CD4-positive, alpha-beta T cell treated with Interleukin-2 at 100 ng/mL for 4 hours (primary cell): Measurements from ENCODE around the gene MLLT10.

Experiments
- DNase-seq: peaks from one replicate; pipeline ENCODE4 v3.0.0-alpha.2; 2020; ENCODE audit warnings: low spot score

MLLT10 gene

GRCh38 chr10:21638681-21639080, 104.6 kb downstream of the MLLT10 start:
- DNase-seq, result no peak

GRCh38 chr10:21648040-21648439, 114.0 kb downstream of the MLLT10 start:
- DNase-seq, result no peak

- peak; percentile 22 for DNase-seq
Measured at GRCh38 chr10:21649454-21649872, 115.4 kb downstream of the MLLT10 start.

- no peak for DNase-seq
Measured at GRCh38 chr10:21650353-21650752, 116.3 kb downstream of the MLLT10 start.

GRCh38 chr10:21655236-21655635, 121.2 kb downstream of the MLLT10 start:
- no peak for DNase-seq

- no peak for DNase-seq
Measured at GRCh38 chr10:21655687-21656086, 121.7 kb downstream of the MLLT10 start.

- DNase-seq, result no peak
Measured at GRCh38 chr10:21661087-21661486, 127.1 kb downstream of the MLLT10 start.

GRCh38 chr10:21661935-21662334, 127.9 kb downstream of the MLLT10 start:
- DNase-seq, result no peak

GRCh38 chr10:21662635-21663034, 128.6 kb downstream of the MLLT10 start:
- DNase-seq, result no peak

- no peak for DNase-seq
Measured at GRCh38 chr10:21668831-21669230, 134.8 kb downstream of the MLLT10 start.

GRCh38 chr10:21670391-21670790, 136.4 kb downstream of the MLLT10 start:
- DNase-seq, result no peak

GRCh38 chr10:21673668-21674067, 139.6 kb downstream of the MLLT10 start:
- DNase-seq, result no peak

GRCh38 chr10:21675157-21675796, 141.2 kb downstream of the MLLT10 start:
- peak; percentile 48 for DNase-seq

- DNase-seq, result no peak
Measured at GRCh38 chr10:21677551-21677950, 143.5 kb downstream of the MLLT10 start.

- DNase-seq, result no peak
Measured at GRCh38 chr10:21681156-21681555, 147.1 kb downstream of the MLLT10 start.

GRCh38 chr10:21687266-21688008, 153.4 kb downstream of the MLLT10 start:
- DNase-seq, result no peak

- DNase-seq, result no peak
Measured at GRCh38 chr10:21688009-21688332, 153.9 kb downstream of the MLLT10 start.

GRCh38 chr10:21688870-21689269, 154.8 kb downstream of the MLLT10 start:
- no peak for DNase-seq

GRCh38 chr10:21689881-21690280, 155.8 kb downstream of the MLLT10 start:
- no peak for DNase-seq

GRCh38 chr10:21692916-21693315, 158.9 kb downstream of the MLLT10 start:
- no peak for DNase-seq

GRCh38 chr10:21693418-21693817, 159.4 kb downstream of the MLLT10 start:
- no peak for DNase-seq

- DNase-seq, result no peak
Measured at GRCh38 chr10:21694631-21695030, 160.6 kb downstream of the MLLT10 start.

- no peak for DNase-seq
Measured at GRCh38 chr10:21696302-21696701, 162.3 kb downstream of the MLLT10 start.

- DNase-seq, result no peak
Measured at GRCh38 chr10:21699575-21699974, 165.5 kb downstream of the MLLT10 start.
